ENCODE data around the gene MAN1A1.

DNA sequence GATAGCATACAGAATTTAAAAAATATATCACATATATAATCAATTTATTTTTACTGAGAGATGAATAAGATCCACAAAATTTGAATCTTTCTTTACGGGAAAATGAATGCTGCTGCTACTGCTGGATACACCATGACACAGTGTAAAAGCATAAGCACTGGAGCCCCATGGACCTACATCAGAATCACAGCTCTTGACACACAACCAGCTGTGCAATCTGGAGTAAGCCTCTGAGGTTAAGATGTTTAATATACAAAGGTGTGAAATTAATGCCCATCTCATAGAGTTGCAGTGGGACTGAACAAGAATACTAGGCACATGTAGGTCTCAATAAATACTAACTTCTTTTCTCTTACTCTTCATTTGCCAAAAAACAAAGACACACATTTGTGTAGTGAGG is 48.1 kb downstream of the MAN1A1 start:
- no peak for TF ChIP-seq TAF1 (IDR thresholded peaks at IDR 0.05; ENCODE audit: borderline replicate concordance, insufficient read depth, low read length)
- TF ChIP-seq POLR2AphosphoS5 (IDR thresholded peaks at IDR 0.05; ENCODE audit: low read depth, low read length), result no peak
- TF ChIP-seq SIN3A (IDR thresholded peaks at IDR 0.05; ENCODE audit: borderline replicate concordance, insufficient read depth, low read length), result no peak
